HG02943 (cell line): ENCODE data around the gene RWDD1.
A peak's percentile ranks its signal among the peaks of the same experiment; 100 is the strongest.

ENCODE experiments used
- ATAC-seq: cut with Tn5 transposase; IDR thresholded peaks from one replicate; pipeline ENCODE4 v1.9.1; 2021; ENCODE audit warnings: mild to moderate bottlenecking, low read depth, moderate library complexity; ENCODE audit not compliant: unreplicated experiment

Gene RWDD1

DNA sequence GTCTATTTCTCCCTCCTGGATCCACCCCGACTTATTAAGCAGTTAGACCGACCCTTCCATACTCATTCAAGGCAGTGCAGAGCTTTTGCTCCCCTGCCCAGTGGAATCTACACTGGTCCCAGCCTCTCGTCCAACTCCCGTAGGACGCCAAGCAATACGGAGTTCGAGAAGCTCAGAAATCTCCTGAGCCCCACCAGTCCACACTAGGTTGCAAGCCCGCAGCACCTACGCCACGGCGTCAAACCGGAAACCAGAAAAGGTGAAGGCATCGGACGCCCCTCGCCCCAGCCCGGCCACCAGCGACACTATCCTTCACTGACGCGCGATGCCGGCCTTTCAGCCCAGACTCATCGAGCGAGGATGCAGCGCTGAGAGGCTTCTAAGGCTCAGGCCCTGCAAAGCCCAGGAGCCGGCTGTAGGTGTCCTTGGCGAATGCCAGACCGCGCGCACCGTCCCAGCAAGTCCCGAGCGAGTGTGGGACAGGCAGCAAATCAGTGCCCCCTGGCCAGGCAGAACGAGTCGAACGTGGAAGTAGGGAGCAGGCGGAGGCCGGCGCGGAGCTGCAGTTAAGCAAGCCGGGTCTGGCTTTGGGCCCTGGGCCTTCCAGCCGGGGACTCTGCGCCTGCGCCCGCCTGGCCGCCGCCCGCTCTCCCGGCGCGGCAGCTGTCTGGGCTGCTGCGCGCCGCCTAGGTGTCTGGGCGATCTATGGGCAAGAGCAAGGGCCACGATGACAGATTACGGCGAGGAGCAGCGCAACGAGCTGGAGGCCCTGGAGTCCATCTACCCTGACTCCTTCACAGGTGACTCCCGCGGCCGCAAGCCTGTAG lies at the start of gene RWDD1:
RWDD1 (plus strand) TSS at position 649 of the 827 bp plus-strand sequence; CDS start at position 728, 79 bp downstream.
- ATAC-seq: peak; percentile 96

GRCh38 chr6:116522896-116523295 lies 48.4 kb upstream of the RWDD1 start:
- no peak for ATAC-seq

DNA sequence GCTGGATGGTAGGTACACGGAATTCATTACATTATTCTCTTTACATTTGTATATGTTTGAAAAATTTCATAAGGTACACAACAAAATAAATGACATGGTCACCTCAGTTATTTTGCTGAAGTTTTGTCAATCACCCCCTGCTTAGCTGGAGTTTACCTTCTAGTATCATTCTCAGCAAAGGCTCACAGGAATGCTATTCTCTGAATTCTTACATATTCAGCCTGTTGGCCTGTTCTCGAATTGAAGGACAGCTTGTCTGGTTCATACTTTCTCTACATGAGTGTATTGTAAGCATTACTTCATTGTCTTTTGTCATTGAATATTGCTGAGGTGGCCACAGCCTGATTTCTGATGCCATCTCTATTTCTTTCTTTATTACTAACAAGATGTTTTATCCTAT lies 47.1 kb upstream of the RWDD1 start:
- no peak for ATAC-seq

- ATAC-seq: no peak
These were observed 43.2 kb upstream of the RWDD1 start for GRCh38 chr6:116528133-116528532.

- no peak for ATAC-seq
These were observed 42.5 kb upstream of the RWDD1 start for GRCh38 chr6:116528780-116529179.

DNA sequence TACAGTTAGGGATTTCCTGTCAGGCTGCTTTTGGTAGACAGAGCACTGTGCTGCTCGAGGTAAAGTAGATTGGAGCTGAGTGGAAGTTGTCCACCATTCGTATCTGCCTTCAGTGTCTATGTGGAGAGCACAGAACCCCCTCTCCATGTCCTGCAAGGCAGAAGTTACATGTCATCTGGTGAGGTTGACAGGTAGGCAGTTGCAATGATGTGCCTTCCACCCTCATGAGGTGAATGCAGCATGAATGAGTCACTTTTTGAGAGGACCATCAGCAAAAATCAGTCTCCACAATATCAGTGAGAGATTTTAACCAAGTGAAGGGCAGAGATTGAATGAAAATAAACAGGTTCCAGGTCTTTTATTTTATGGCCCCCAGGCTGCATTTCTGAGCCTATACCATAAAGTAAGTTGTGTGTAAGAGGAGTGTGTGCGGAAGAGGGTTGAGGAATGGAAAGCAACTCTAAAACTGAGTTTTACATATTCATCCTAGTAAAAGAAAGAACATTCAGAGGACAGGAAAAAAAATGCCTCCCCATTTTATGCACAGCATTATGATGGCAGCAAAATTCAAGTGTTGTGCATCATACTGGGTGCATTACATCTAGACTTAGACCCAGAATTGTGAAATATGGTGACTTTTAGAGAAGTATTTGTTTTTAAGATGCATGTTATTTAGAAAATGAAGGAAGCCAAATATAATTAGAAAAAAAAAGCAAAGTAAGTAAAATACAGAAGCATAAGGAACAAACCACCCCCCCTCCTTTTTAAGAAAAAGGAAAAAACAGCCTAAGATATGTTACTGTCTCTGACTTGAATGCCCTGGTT lies 41.6 kb upstream of the RWDD1 start:
- no peak for ATAC-seq

DNA sequence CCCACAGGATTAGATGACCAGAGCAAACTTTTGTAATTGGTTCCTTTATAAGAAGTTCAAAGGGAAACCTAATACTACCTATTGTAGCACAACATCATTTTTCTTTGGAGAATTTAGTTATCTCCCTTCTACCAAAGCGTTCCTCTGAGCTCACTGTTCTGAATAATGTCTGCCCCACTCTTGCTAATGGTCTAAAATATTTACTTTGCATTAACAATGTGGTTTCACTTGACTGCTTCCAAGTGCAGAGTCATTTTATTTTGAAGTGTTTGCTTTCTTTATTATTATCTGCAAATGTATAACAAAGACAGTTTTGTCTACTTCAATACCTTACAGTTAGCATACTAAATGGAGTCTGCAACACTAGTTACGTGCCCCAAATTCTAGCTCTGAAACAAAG lies 40.9 kb upstream of the RWDD1 start:
- ATAC-seq: no peak

- peak; percentile 76 for ATAC-seq
These were observed 39.4 kb upstream of the RWDD1 start for GRCh38 chr6:116531675-116532570.

DNA sequence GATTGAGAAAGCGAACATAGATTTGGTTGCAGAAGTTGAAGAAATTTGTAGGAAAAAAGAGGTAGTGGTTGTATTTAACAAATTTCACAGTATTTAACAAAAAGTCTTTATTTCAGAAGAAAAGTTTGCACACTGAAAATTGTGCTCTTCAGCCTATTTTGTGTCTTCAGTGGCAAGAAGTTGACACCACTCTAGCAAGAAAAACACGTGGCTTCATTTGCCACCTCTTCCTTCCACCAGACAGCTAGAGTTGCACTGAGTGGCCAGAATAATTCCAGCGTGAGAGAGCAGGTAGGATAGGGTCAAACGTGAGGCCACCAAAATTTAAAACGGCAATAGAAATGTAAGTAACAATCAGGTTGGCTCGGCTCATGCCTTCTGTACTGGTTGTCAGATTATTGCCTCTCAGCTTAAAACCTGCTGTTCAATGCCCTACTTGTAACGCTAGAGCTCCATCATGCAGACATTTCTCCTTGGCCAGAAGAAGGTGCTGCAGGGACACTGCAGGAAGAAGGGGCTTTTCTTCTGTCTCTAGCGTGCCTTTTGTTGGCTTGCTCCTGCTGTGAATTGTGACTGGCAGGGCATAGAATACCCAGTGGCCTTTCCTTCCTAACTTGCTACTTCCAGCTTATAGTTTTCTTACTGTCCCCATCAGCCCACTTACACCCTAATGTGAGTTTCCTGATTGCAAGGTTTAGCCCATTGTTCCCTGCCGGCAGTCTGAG lies 37.9 kb upstream of the RWDD1 start:
- ATAC-seq: no peak

DNA sequence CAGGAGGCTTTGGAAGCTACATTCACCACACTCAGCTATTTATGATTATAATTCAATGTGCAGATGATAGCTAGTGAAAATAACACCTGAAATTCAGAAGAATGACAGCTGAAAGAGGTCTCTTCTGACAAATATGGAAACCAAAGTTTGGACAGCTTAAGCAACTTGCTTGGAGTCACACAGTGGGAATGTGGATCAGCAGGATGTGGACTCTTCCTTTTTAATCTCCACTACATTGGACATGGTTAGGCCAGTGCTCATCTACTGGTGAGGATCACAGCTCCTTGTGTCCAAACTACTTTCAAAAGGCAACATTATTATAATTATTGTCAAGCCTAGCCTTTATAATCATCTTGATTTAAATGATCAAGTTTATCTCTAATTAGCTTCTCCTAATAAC lies 36.2 kb upstream of the RWDD1 start:
- no peak for ATAC-seq

DNA sequence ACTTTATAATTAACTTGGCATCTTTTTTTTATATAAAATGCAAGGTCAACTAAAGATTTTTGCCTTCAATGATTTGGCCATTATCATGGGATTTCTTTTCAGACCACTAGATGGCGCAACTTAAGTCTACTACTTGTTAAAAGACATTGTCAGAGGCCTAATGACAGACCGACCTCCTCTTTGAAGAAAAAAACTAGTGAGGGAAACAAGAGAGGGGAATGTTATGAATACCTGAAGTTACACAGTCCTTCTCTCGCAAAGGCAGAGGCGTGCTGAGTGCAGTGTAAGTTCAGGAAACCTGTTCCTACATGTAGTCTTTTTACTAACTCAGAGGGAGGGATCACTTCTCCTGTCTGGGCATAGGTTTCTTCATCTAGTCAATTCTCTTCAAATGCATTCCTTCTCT lies 35.1 kb upstream of the RWDD1 start:
- no peak for ATAC-seq

DNA sequence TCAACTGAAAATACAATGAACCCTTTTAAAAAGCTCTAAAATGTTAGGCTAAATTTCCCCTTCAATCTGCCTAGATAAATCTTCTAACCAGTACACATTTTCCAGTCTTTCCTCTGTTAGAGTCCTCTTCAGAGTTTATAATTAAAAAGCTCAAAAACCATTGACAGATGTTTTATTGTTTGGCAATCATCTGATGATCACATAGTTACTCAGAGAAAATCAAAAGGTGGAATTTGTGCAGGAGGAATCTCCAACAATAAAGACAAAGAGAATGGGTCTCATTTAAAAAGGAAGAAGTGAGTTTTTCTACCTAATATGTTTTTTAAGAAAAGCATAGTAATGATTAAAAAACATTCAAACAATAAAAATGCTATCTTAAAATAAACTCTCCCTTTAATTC lies 28.9 kb upstream of the RWDD1 start:
- no peak for ATAC-seq

DNA sequence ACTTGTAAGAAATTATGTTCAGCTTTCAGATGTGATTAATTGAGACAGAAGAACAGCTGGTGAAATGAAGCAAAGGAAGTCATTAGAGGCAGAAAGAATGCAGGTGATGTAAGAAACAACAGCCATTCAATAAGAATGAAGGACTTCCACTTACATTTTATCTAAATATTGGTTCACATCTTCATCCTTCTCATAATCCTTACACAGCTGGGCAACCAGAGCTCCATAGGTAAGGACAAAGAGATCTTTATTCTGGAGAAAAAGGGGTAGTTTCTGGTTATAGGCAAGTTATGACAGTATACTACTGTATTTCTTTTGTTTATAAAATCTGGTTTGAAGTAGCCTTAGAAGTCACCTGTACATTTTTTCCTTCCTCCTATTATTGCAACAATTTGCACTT lies 28.2 kb upstream of the RWDD1 start:
- ATAC-seq: no peak

DNA sequence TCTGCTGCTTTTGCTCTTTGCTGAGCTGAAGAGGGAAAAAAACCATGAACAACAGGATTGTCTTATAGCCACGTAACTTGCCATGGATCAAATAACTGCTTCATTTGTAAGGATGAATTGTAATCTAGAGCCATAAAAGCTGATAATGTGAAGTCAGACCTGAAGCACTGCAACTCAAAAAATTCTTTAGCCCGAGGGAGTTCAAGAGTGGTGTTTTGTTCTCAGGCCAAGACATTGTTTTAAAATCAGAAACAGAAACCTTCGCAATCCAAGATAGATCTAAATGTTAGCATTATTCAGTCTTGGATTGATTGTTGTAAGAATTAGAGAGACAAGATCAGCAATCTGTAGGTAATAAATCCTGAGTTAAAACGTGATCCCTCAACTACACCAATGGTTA lies 25.7 kb upstream of the RWDD1 start, which contains the start of gene TRAPPC3L:
TRAPPC3L (minus strand) TSS at position 34 of the 400 bp plus-strand sequence. CDS start 170 bp downstream, outside the sequence.
- ATAC-seq: no peak

- ATAC-seq: no peak
These were observed 23.9 kb upstream of the RWDD1 start for GRCh38 chr6:116547358-116547757.

DNA sequence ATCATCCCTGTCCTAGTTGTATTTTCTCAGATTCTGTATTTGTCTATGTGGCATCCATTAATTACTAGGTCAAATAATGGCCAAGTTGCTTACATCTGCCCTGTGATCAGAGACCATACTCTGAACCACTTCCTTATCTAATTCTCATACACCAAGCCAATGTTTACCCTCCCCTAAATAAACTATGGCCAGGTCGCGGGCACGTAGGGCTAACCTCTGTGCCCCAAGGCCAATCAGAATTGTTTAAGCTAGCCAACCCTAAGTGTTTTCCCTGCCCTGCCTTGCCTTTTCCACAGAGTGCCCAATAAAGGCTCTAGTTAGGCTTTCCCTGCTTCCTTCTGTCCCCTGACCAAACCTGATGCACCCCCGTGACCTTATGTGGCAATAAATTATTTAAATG lies 20.5 kb upstream of the RWDD1 start:
- ATAC-seq: no peak

DNA sequence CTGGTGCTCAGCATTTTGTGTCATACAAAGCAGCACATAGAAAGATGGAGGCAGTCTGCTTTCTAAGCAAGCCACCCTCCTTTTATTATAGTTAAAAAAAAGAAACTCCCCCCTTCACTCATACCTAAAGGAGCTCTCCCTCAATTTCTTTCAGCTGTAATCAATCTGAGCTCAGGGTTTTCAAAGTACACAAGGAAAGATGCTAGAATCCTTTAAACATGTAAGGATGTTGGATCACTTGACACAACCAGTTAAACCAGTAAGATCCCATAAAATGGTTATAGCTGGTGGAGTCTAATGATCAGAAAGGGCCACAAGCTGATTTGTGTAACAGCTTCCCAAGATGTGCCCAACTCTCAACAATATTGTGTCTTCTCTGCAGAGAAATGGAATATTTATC lies 17.9 kb upstream of the RWDD1 start, which contains the start of gene CALHM4:
CALHM4 (plus strand) TSS at position 301 of the 400 bp plus-strand sequence; CDS start at position 344, 43 bp downstream.
- ATAC-seq: no peak

- ATAC-seq: no peak
These were observed 15.2 kb upstream of the RWDD1 start for GRCh38 chr6:116556065-116556464.

DNA sequence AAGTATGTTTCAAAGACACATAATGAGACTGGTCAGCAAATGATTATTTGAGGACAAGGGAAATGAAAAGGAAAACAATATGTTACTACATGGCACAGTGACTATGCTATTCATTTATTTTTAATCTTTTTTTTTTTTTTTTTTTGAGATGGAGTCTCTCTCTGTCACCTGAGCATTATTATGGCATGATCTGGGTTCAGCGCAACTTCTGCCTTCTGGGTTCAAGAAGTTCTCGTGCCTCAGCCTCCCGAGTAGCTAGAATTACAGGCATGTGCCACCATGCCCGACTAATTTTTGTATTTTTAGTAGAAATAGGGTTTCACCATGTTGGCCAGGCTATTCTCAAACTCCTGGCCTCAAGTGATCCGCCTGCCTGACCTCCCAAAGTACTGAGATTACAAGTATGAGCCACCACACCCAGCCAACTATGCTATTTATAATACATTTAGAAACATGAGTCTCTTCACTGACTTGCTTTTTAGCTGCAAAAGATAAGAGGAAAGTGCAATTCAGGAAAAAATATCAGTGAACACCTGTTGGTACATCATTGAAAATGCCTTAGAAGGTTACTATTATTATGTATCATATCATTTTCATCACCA lies 14.4 kb upstream of the RWDD1 start:
- ATAC-seq: no peak
